HG02981 (cell line): ENCODE results near the gene CLMN.

Source experiments
- ATAC-seq: cut with Tn5 transposase; IDR thresholded peaks from one replicate; pipeline ENCODE4 v1.9.1; 2021; ENCODE audit warnings: mild to moderate bottlenecking, moderate library complexity; ENCODE audit not compliant: unreplicated experiment

Gene CLMN

DNA sequence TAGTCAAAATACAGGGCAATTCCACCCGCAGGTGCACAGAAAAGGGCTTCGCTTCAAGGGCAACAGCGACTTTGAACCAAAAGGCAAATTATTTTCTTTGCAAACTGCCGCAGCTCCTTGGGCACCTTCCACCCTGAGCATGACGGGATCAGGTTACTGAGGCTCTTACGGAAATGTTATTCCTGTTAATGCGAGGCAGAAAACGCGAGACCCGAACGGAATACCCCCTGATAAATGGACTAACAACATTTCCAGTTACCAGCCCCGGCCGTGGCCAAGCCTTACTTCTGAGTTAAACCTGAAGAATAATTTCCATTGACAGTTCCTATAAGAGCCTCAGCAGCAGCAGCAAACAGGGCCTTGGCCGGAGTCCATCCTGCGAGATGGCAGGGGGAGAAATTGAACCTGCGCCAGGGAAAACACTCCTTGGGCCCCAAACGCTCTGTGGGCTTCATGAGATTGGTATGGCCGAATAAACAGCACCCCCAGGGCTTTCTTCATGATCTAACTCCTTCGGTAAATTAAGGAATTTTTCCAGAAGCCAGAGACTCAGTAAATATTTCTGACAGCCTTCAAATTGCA, 92.3 kb downstream of the CLMN start:
- no peak for ATAC-seq

GRCh38 chr14:95226801-95227200, 92.9 kb downstream of the CLMN start:
- no peak for ATAC-seq

DNA sequence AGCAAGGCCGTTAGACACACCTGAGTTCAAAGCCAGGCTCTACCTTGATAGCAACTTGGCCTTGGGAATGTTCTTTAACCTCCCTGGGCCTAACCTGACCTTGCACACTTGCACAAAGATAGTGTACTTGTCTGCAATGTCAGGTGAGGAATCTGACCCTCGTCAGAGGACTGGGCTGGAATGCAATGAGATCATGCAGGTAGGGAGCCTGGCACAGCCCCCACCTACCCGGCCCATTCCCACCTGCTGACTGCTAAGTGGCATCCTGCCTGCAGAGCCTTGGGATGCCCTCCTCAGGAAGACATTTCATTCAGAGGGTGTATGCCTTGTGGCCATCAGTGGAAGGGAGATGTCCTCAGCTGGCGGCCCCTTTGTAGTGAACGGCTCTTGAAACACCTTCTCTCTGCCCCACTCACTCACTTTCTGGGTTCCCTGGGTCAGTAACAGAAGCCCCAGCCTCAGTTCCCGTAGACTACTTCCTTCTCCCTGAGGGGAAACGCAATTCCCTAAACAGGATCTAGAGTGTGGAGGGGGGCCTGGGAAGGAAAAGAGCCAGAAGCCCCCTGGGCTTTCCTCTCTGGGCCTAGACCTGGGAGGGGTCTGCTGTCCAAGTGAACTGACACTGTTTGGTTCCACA, 94.3 kb downstream of the CLMN start:
- no peak for ATAC-seq

GRCh38 chr14:95222870-95223398, 96.8 kb downstream of the CLMN start:
- no peak for ATAC-seq

GRCh38 chr14:95222151-95222631, 97.5 kb downstream of the CLMN start:
- ATAC-seq: no peak

GRCh38 chr14:95221531-95221930, 98.2 kb downstream of the CLMN start:
- no peak for ATAC-seq

DNA sequence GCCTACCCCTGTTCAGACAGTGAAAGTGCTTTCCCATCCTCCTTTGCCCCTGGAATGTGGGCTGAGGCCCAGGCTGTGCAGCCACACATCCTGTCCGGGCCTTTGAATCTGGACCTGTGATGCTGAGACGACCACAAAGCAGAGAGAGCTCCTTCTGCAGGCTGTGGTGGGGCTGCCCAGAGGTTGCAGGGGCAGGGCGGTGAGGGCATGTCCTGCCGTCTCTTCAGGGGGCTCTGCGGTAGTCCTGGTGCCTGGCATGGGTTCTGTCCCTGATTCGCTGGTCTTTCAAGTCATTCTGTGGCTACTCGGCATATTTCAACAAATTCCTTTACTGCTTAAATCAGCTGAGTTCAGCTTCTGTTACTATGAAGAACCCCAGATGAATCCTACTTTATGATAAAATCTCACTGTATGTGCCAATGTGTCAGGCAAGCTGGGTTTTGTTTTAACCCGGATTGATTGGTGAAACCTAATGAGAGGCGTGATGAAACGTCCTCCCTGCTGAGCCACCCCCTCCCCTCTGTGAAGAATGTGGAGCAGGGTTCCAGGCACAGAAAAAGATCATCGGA, 99.0 kb downstream of the CLMN start:
- no peak for ATAC-seq

GRCh38 chr14:95218472-95219193, 101.1 kb downstream of the CLMN start:
- no peak for ATAC-seq

DNA sequence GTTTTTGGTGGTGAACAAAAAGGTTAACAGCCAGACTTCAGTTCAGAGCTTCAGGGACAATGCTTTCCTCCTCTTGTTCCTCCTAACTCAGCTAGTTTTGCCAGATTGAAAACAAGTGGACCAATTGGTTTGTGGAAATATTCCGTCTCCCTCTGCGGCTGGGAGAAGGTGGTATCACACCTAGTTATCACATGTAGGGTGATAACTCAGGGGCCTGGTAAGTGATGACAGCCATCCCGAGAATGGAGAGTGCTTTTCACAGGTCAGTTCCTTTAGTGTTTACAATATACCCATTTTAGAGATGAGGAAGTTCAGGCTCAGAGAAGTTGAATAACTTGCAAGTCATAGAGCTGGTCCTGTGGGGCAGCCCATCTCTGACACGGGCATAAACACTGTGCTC, 101.7 kb downstream of the CLMN start:
- ATAC-seq: no peak

GRCh38 chr14:95217391-95217900, 102.3 kb downstream of the CLMN start:
- no peak for ATAC-seq

DNA sequence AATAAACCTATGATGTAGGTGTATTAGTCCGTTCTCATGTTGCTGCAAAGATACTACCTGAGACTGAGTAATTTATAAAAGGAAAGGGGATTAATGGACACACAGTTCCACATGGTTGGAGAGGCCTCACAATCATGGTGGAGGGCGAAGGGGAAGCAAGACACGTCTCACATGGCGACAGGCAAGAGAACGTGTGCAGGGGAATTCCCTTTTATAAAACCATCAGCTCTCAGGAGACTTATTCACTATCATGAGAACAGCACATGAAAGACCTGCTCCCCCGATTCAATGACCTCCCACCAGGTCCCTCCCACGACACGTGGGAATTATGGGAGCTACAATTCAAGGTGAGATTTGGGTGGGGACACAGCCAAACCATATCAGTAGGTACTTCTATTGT, 103.7 kb downstream of the CLMN start:
- no peak for ATAC-seq

- ATAC-seq: no peak
These were observed 104.5 kb downstream of the CLMN start for GRCh38 chr14:95215094-95215725.

GRCh38 chr14:95213774-95214173, 105.9 kb downstream of the CLMN start:
- ATAC-seq: no peak

DNA sequence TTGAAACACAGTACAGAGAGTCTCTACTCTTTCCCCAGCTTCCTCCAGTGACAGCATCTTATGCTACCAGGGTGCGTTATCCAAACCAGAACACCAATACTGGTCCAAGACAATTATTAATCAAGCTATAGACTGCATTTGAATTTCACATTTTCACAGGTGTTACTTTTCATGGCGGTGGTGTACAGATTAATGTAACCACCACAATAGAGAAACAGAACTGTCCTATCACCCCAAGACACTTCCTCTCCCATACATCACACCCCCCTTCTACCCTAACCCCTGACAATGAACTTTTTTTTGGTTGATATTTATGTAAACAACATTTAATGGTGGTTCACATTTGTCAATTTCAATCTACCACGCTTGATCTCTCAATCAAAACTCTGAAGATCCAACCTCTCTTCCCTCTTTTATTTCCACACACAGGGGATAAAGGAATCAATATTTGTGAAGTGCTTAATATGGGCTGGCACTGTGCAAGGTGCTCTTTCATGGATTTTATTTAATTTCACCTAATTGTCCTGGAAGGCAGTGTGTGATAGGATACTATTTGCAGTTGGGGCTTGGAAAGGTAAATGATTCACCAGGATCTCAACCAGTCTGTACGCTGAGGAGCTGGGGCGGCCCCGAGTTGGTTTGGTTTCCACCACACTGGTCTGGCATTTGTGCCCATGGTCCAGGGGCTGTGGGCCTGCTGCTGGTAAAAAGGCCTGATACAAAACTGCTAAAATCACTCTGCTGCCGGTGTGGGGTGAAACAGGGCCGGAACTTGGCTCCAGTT, 107.8 kb downstream of the CLMN start:
- ATAC-seq: peak; percentile 68

DNA sequence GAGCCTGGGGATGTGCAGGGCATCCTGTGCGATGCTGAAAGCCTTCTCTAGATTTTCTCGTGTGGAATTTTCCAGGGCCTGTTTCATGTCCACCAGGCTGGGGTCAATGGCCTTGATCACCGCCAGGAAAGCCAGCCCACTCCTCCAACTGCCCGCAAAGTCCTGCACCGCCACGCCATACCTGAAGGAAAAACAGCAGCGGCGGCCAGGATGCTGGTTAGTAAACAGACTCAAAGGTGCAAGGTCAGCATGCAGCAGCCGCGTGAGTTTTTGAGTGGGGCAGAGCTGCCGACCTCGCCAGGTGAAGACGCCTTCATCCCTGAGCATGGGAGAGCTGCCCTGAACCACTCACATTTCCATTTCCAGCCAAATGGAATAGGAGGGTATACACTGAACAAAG, 109.0 kb downstream of the CLMN start:
- no peak for ATAC-seq

DNA sequence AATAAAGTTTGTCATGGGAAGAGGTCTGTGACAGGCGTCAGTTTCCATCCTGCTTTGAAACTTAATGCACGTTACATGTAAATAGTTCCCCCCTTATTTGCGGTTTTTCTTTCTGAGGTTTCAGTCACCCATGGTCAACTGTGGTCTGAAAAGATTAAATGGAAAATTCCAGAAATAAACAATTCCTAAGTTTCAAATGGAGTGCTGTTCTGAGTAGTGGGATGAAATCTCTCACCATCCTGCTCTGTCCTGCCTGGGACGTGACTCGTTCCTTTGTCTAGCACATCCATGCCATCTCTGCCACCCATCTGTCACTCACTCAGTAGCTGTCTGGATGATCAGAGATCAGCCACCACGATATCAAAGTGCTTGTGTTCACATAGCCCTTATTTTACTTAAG, 111.1 kb downstream of the CLMN start:
- no peak for ATAC-seq

DNA sequence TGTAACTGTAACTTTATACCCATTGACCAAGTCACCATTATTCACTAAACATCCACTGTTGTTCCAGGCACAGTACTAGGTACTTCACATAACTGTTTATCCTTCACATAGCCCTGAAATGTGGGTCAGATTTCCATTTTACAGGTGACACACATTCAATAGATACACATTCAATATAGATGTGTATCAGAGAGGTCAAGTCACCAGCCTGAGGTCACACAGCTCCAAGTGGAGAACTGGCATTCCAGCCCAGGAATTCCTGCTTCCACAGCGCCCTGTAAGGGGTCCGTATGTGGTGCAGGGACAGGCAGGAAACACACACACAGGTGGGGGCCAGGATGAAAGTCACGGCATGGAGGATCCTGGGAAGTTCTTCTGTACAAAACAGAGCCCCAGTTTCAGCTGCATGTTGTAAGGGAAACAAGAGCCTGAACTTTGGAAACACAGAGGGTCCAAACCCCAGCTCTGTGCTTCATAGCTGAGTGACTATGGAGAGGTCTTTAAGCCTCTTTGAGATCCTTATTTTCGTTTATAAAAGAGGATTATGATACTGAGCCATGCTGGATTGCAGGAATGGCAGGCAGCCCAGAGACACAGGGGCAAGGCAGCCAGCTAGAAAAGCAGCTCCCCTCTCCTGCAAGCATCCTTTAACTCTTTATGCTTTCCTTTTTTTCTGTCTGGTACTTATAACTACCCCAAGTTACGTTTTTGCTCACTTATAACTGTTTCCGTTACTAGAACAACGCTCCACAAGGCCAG, 112.1 kb downstream of the CLMN start:
- ATAC-seq: no peak

DNA sequence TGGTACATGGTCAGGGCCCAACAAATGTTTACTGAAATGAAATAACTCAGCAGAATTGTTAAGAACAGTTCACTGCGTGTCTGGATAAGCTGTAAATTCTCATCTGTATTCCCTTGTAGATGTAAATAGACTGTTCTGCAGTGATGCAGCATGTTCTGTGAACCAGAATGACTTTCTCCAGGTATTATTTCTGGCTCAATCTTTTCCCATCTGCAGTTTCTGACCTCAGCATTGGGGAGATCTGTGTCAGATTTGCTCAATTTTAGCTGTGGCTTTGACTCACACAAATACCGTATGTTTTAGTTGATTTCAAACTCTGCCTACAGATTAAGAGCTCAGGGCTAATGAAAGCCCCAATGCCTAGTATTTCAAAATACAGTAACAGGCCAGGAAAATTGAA, 113.2 kb downstream of the CLMN start:
- no peak for ATAC-seq

- ATAC-seq: no peak
These were observed 115.0 kb downstream of the CLMN start for GRCh38 chr14:95204705-95205104.
